ENCODE data around the gene HSPB1. TPM values are rescaled to one million over a fixed set of nuclear protein-coding genes. Genes with fewer than 3 reads are reported as not detected.
A peak's percentile ranks its signal among the peaks of the same experiment; 100 is the strongest.

HSPB1 gene
- total and polyA plus RNA-seq, 2 donors (not counting 1 experiment from before 2014, with no cell fraction given), result 34.0 to 343 TPM

- ATAC-seq (ENCODE audit: low read depth) (no peak), DNase-seq (no peak)
- no peak overlapping the region for H3K4me3 Mint-ChIP-seq
- H3K9ac ChIP-seq (ENCODE audit: low read length), result no peak overlapping the region
- H3K27ac ChIP-seq (ENCODE audit: low read length in 2 of 2), result no peak overlapping the region
- no peak for TF ChIP-seq EZH2 (IDR thresholded peaks at IDR 0.05; ENCODE audit: borderline replicate concordance, insufficient read depth, low read depth, low read length, poor library complexity, severe bottlenecking)
- TF ChIP-seq, protein P1, sequence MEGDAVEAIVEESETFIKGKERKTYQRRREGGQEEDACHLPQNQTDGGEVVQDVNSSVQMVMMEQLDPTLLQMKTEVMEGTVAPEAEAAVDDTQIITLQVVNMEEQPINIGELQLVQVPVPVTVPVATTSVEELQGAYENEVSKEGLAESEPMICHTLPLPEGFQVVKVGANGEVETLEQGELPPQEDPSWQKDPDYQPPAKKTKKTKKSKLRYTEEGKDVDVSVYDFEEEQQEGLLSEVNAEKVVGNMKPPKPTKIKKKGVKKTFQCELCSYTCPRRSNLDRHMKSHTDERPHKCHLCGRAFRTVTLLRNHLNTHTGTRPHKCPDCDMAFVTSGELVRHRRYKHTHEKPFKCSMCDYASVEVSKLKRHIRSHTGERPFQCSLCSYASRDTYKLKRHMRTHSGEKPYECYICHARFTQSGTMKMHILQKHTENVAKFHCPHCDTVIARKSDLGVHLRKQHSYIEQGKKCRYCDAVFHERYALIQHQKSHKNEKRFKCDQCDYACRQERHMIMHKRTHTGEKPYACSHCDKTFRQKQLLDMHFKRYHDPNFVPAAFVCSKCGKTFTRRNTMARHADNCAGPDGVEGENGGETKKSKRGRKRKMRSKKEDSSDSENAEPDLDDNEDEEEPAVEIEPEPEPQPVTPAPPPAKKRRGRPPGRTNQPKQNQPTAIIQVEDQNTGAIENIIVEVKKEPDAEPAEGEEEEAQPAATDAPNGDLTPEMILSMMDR (IDR thresholded peaks at IDR 0.05), result no peak
- H2AFZ ChIP-seq (ENCODE audit: insufficient read depth, low read depth, low read length, poor library complexity, severe bottlenecking), result no peak overlapping the region
- no peaks in the 10 kb centered on the region for H3K27me3 ChIP-seq (replicated peaks in 1 of 4; ENCODE audit: control extremely low read depth in 1 of 4, control insufficient read depth in 3 of 4, insufficient read depth in 4 of 4, low read length in 3 of 4)
- H3K4me3 ChIP-seq (ENCODE audit: control extremely low read depth in 1 of 5, extremely low read depth in 1 of 5, insufficient read depth in 1 of 5, low read depth in 2 of 5, low read length in 4 of 5), result no peak overlapping the region
- peaks cover 75% of the 10 kb centered on the region for H3K79me2 ChIP-seq (ENCODE audit: control insufficient read depth, insufficient read depth, low read length)
- peaks cover 14 to 24% of the 10 kb centered on the region in 2 donors for H3K4me1 ChIP-seq (ENCODE audit: control insufficient read depth in 2 of 2, insufficient read depth in 2 of 2, low read length in 2 of 2)
- peaks cover 76% of the 10 kb centered on the region for H4K20me1 ChIP-seq (ENCODE audit: control insufficient read depth, insufficient read depth, low read length, poor library complexity, severe bottlenecking)
- H3K4me1 Mint-ChIP-seq, result peaks cover 42% of the 10 kb centered on the region
- no peak overlapping the region for H3K27ac Mint-ChIP-seq
- H3K9me3 ChIP-seq (ENCODE audit: control extremely low read depth in 1 of 3, control insufficient read depth in 2 of 3, insufficient read depth in 1 of 3, low read length in 2 of 3), result no peaks in the 10 kb centered on the region
- intact Hi-C loops (cut with micrococcal nuclease), result no loop called here
- no CpG with 5 or more reads among the region's 5 CpGs for WGBS (ENCODE audit: insufficient coverage)
- H3K9me3 Mint-ChIP-seq (ENCODE audit: insufficient read depth), result no peaks in the 10 kb centered on the region
- CTCF ChIA-PET, result interaction anchor here (0.7 kb wide), 1 partner anchor 28 kb away, joined by 3 read pairs; the partner anchor contains the start of gene YWHAG
- H3K36me3 ChIP-seq (replicated peaks in 1 of 2; ENCODE audit: control extremely low read depth in 1 of 2, control insufficient read depth in 1 of 2, extremely low read depth in 1 of 2, insufficient read depth in 2 of 2, low read length in 1 of 2), result peaks cover 0 to 43% of the 10 kb centered on the region in 2 experiments
- no peaks in the 10 kb centered on the region for H3K27me3 Mint-ChIP-seq
- no peak overlapping the region for H3K4me2 ChIP-seq (replicated peaks; ENCODE audit: low read depth, low read length, poor library complexity, severe bottlenecking)
- POLR2A ChIA-PET, result interaction anchor here (0.6 kb wide), 1 partner anchor 45 kb away, joined by 4 read pairs; no protein-coding TSS in a partner anchor
Measured at GRCh38 chr7:76330673-76331072, 28.2 kb downstream of the HSPB1 start.

- Mint-ChIP-seq H3K9me3 (ENCODE audit: insufficient read depth) (no peaks in the 10 kb centered on the region), H3K27ac (peak overlapping the region; percentile 8), H3K4me1 (peaks cover 50% of the 10 kb centered on the region), H3K4me3 (no peak overlapping the region), H3K27me3 (no peaks in the 10 kb centered on the region)
- no peaks in the 10 kb centered on the region for H3K9me3 ChIP-seq (ENCODE audit: control extremely low read depth in 1 of 3, control insufficient read depth in 2 of 3, insufficient read depth in 1 of 3, low read length in 2 of 3)
- TF ChIP-seq, protein P1 (IDR thresholded peaks at IDR 0.05), result no peak
- no peak for TF ChIP-seq EZH2 (IDR thresholded peaks at IDR 0.05; ENCODE audit: borderline replicate concordance, insufficient read depth, low read depth, low read length, poor library complexity, severe bottlenecking)
- H3K4me3 ChIP-seq (ENCODE audit: control extremely low read depth in 1 of 5, extremely low read depth in 1 of 5, insufficient read depth in 1 of 5, low read depth in 2 of 5, low read length in 4 of 5), result no peak overlapping the region
- H3K36me3 ChIP-seq (replicated peaks in 1 of 2; ENCODE audit: control extremely low read depth in 1 of 2, control insufficient read depth in 1 of 2, extremely low read depth in 1 of 2, insufficient read depth in 2 of 2, low read length in 1 of 2), result peaks cover 0 to 45% of the 10 kb centered on the region in 2 experiments
- no peaks in the 10 kb centered on the region for H3K27me3 ChIP-seq (replicated peaks in 1 of 4; ENCODE audit: control extremely low read depth in 1 of 4, control insufficient read depth in 3 of 4, insufficient read depth in 4 of 4, low read length in 3 of 4)
- POLR2A ChIA-PET, result no interaction called here
- no peak overlapping the region for H2AFZ ChIP-seq (ENCODE audit: insufficient read depth, low read depth, low read length, poor library complexity, severe bottlenecking)
- CTCF ChIA-PET, result no interaction called here
- peaks cover 89% of the 10 kb centered on the region for H3K79me2 ChIP-seq (ENCODE audit: control insufficient read depth, insufficient read depth, low read length)
- ATAC-seq (ENCODE audit: low read depth) (no peak), DNase-seq (no peak)
- H4K20me1 ChIP-seq (ENCODE audit: control insufficient read depth, insufficient read depth, low read length, poor library complexity, severe bottlenecking), result peaks cover 90% of the 10 kb centered on the region
- H3K9ac ChIP-seq (ENCODE audit: low read length), result no peak overlapping the region
- H3K4me2 ChIP-seq (replicated peaks; ENCODE audit: low read depth, low read length, poor library complexity, severe bottlenecking), result no peak overlapping the region
- no peak overlapping the region for H3K27ac ChIP-seq (ENCODE audit: low read length in 2 of 2)
- intact Hi-C loops (cut with micrococcal nuclease), result no loop called here
- 44% methylated on average over 7 of the region's 9 CpGs for WGBS (ENCODE audit: insufficient coverage)
- peaks cover 14 to 24% of the 10 kb centered on the region in 2 donors for H3K4me1 ChIP-seq (ENCODE audit: control insufficient read depth in 2 of 2, insufficient read depth in 2 of 2, low read length in 2 of 2)
Measured at GRCh38 chr7:76332078-76332477, 29.6 kb downstream of the HSPB1 start.
